GM18951 (cell line): ENCODE data around the gene RFC2.
"Not testable (repeated sequence)": the region's sequence is repeated elsewhere in the genome, so short reads cannot be mapped to it uniquely, and the experiment has no call there.

ENCODE experiments used
- POLR2A ChIP-seq: IDR thresholded peaks from 4 replicates; pipeline ENCODE4 v1.6.1; 2011; ENCODE audit warnings: mild to moderate bottlenecking; ENCODE audit not compliant: insufficient read length, insufficient read depth; ENCODE audit errors: extremely low read depth
- in situ Hi-C: fragments of 300-500 bp; cut with MboI; formaldehyde crosslinking; loops from one replicate; pipeline ENCODE4 v1.12.0; 2022; ENCODE audit warnings: low sequenced_read_pairs, mixed read lengths, inconsistent platforms; ENCODE audit not compliant: unreplicated experiment

The RFC2 gene

DNA sequence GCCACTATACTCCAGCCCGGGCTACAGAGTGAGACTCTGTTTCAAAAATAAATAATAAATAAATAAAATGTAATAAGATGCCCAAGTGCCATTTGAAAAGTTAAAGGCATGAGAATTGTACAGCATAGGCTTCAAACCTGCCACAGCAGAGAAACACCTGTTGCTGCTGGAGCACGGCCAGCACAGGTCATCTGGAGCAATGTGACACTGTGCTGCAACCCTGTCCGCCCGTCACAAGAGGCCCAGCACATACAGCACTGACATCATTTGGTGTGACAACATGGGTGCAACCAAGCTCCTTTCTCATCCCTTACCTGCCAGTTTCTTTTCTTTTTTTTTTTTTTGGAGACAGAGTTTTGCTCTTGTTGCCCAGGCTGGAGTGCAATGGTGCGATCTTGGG lies 1.3 kb downstream of the RFC2 start:
- in situ Hi-C loops = no loop called here
- no peak for TF ChIP-seq POLR2A

DNA sequence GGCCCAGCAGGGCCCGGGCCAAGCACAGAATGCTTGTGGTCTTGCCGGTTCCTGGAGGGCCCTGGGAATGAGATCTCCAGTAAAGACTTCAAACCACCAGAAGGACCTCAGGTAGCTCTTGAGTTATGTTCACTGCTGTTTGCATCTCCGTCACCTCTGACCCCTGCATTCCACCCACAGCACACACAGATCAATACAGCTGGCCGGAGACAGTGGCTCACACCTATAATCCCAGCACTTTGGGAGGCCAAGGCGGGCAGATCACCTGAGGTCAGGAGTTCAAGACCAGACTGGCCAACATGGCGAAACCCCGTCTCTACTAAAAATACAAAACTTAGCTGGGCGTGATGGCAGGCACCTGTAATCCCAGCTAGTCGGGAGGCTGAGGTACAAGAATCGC lies 5.1 kb downstream of the RFC2 start:
- in situ Hi-C loops = not testable (repeated sequence)

- TF ChIP-seq POLR2A = no peak
- in situ Hi-C loops = no loop called here
Measured at GRCh38 chr7:74248156-74248555, 6.0 kb downstream of the RFC2 start.

GRCh38 chr7:74246497-74246896 lies 7.7 kb downstream of the RFC2 start:
- no peak for TF ChIP-seq POLR2A
- in situ Hi-C loops = no loop called here

- in situ Hi-C loops = no loop called here
Measured at GRCh38 chr7:74242122-74242443, 12.1 kb downstream of the RFC2 start.

GRCh38 chr7:74240482-74240881 lies 13.7 kb downstream of the RFC2 start:
- TF ChIP-seq POLR2A = no peak
- in situ Hi-C loops = no loop called here

More at GRCh38 chr7:74242122-74242443, 12.1 kb downstream of the RFC2 start:
- no peak for TF ChIP-seq POLR2A

- no peak for TF ChIP-seq POLR2A
- in situ Hi-C loops = no loop called here
Measured at GRCh38 chr7:74236284-74236683, 17.9 kb downstream of the RFC2 start.

DNA sequence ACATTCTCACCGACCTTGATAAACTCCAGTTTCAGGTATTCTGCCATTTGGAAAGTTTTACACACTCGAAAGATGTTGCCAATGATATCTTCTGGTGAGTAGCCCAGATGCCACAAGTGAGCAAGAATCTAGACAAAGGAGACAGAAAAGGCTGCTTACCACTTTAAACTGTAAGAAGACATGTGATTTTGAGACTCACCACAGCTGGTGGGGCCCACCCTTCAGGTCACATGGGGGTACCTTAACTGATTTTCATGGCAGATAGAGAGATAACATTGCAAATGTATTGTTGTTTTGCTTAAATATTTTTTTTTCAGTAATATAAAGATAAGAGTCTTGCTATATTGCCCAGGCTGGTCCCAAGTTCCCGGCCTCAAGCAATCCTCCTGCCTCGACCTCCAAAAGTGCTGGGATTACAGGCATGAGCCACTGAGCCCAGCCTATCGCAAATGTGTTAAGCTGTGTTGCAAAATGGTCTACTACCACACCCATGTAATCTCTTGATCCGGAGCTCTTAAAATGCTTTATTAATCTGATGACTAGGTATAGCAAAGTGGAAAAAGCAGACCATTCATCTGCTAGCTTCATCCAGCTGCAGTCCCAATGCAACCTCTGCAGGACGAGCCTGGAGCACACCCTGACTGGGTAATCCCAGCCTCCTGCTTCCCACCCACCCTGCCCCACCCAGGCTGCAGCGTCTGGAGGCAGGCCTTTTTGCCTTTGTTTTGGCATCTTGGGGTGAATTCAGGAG lies 18.5 kb downstream of the RFC2 start:
- in situ Hi-C loops = no loop called here
- no peak for TF ChIP-seq POLR2A

DNA sequence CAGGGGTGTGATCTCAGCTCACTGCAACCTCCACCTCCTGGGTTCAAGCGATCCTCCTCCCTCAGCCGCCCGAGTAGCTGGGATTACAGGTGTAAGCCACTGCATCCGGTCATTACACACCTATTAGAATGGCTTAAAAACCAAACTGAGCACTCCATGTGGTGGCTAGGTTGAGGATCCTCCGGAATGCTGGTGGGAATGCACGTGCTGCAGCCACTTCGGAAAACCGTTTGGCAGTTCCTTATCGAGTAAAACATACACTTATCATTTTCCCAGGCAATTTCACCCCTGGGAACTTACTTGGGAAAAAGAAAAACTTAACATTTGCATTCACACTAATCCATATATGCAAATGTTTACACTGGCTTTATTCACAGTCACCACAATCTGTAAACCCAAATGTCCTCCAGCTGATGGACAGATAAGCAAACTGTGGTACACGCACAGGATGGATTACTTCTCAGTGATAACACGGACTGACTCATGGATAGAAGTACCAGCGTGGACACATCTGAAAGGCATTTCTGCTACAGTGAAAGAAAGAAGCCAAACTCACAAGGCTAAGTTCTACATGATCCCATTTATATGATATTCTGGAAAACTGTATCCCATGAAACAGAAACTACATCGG lies 20.4 kb downstream of the RFC2 start:
- no peak for TF ChIP-seq POLR2A
- in situ Hi-C loops = no loop called here

DNA sequence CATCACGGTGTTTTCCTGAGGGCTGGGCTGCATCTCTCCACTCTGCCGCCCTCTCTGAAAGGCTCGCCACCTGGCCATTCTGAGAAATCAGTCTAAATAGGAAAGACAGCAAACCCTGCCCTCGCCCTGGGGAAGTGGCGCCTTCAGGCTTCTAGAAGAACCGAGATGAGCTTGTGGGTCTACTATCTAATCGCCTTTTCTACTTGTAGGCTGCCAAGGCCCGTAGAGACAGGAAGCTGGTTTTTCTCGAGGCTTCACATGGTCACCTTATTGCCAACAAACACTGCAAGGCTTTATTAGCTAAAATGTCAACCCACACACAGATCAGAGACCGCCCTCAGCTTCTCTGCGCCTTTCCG lies 23.0 kb downstream of the RFC2 start:
- TF ChIP-seq POLR2A = peak; percentile 34
- in situ Hi-C loops = no loop called here

DNA sequence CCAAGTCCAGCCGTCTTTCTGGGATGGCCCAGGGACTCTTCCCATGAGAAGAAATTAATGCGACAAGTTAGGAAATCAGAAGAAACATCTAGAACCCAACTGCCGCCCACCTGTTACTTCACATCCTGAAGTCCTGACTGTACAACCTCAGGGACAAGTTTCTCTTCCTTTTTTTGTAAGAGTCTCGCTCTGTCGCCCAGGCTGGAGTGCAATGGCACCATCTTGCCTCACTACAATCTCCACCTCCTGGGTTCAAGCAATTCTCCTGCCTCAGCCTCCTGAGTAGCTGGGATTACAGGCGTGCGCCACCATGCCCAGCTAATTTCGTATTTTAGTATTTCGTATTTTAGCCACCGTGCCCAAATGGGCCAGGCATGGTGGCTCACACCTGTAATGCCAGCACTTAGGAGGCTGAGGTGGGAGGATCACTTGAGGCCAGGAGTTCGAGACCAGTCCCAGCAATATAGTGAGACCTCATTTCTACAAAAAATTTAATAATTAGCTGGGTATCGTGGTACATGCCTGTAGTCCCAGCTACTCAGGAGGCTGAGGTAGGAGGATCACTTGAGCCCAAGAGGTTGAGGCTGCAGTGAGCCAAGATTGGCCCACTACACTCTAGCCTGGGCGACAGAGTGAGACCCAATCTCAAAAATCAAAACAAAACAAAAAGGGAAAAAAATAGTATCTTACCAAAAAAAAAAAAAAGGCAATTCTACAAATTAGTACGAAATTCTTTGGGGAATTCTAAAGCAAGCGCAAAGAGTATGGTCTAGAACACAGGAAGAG lies 23.6 kb downstream of the RFC2 start:
- in situ Hi-C loops = no loop called here
- no peak for TF ChIP-seq POLR2A

- TF ChIP-seq POLR2A = no peak
- in situ Hi-C loops = no loop called here
Measured at GRCh38 chr7:74228951-74229900, 25.0 kb downstream of the RFC2 start.

GRCh38 chr7:74226633-74227032 lies 27.6 kb downstream of the RFC2 start:
- in situ Hi-C loops = no loop called here
- peak; percentile 26 for TF ChIP-seq POLR2A
